ENCODE data around the gene SCARB1. TPM values are rescaled to one million over a fixed set of nuclear protein-coding genes. Genes with fewer than 3 reads are reported as not detected.
"Not testable (repeated sequence)": the region's sequence is repeated elsewhere in the genome, so short reads cannot be mapped to it uniquely, and the experiment has no call there.

The SCARB1 gene, protein sequence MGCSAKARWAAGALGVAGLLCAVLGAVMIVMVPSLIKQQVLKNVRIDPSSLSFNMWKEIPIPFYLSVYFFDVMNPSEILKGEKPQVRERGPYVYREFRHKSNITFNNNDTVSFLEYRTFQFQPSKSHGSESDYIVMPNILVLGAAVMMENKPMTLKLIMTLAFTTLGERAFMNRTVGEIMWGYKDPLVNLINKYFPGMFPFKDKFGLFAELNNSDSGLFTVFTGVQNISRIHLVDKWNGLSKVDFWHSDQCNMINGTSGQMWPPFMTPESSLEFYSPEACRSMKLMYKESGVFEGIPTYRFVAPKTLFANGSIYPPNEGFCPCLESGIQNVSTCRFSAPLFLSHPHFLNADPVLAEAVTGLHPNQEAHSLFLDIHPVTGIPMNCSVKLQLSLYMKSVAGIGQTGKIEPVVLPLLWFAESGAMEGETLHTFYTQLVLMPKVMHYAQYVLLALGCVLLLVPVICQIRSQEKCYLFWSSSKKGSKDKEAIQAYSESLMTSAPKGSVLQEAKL
- total RNA-seq (ENCODE audit: unreplicated experiment): 25.1 TPM
- long read RNA-seq, transcript SCARB1-202 (12 exons, 3,329 nt): major isoform, 7 of 9 reads
- long read RNA-seq, partial matches to known transcripts: 0 of 9 reads
- long read RNA-seq, other reads (novel, unspliced or antisense): 1 of 9 reads

DNA sequence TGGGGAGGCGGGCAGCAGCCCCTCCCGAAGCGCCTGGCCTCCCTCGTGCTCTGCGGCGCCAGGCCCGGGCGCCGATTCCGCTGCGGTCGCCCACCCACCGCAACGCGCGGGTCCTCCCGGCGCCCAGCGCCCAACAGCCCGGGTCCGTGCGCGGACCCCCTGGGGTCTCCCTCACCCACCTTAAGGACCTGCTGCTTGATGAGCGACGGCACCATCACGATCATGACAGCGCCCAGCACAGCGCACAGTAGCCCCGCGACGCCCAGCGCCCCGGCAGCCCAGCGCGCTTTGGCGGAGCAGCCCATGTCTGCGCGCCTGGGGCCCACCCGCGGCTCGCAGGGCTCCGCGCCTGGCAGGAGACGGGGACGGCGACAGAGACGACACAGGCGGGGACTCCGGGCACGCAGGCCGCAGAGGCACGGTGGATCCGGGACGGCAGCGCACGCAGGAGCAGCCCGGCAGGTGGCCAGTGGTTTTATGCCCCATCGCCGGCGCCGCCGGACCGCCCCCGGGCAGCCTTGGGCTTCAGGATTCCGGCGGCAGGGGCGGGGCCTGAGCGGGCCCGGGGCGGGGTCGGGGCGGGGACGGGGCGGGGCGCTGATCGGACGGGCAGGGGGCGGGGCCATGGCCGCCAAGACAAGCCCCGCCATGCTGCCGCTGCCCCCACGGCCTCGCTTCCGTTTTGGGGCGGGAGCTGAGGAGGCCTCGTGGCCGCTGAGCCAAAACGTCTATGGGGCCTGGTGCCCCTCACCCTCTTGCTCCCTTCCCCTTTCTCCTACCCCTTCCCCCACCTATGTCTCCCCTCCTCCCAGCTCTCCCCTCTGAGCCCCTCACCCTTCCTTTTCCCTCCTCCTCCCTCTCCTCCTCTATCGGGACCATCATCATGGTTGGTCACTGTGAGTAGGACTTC, at the start of gene SCARB1:
Gene SCARB1 (minus strand): TSS at position 449 of the 910 bp plus-strand sequence. CDS start 144 bp downstream, at position 305.
- Mint-ChIP-seq H3K27me3 (ENCODE audit: unreplicated experiment) (peaks cover 5% of the 10 kb centered on the region), H3K27ac (ENCODE audit: unreplicated experiment) (peak within 1 kb of the TSS; percentile 43), H3K4me1 (ENCODE audit: low read depth, unreplicated experiment) (peaks cover 23% of the 10 kb centered on the region), H3K9me3 (ENCODE audit: unreplicated experiment) (peaks cover 6% of the 10 kb centered on the region), H3K36me3 (ENCODE audit: unreplicated experiment) (no peaks in the 10 kb centered on the region), H3K4me3 (ENCODE audit: unreplicated experiment) (peak within 1 kb of the TSS; percentile 82)
- peak; percentile 89 for DNase-seq
- no peak for TF ChIP-seq CTCF (IDR thresholded peaks at IDR 0.05; ENCODE audit: partially characterized antibody, unreplicated experiment)

GRCh38 chr12:124912529-124913287, 49.0 kb upstream of the SCARB1 start:
- Mint-ChIP-seq H3K27ac (ENCODE audit: unreplicated experiment) (peak overlapping the region; percentile 44), H3K4me3 (ENCODE audit: unreplicated experiment) (peak overlapping the region; percentile 97), H3K9me3 (ENCODE audit: unreplicated experiment) (peaks cover 19% of the 10 kb centered on the region), H3K36me3 (ENCODE audit: unreplicated experiment) (peaks cover 16% of the 10 kb centered on the region), H3K27me3 (ENCODE audit: unreplicated experiment) (peaks cover 26% of the 10 kb centered on the region), H3K4me1 (ENCODE audit: low read depth, unreplicated experiment) (peaks cover 32% of the 10 kb centered on the region)
- DNase-seq: not testable (repeated sequence)

- peaks cover 23% of the 10 kb centered on the region for H3K27me3 Mint-ChIP-seq (ENCODE audit: unreplicated experiment)
- not testable (repeated sequence) for H3K27ac Mint-ChIP-seq (ENCODE audit: unreplicated experiment); DNase-seq
- H3K36me3 Mint-ChIP-seq (ENCODE audit: unreplicated experiment): peaks cover 16% of the 10 kb centered on the region
- peaks cover 27% of the 10 kb centered on the region for H3K4me1 Mint-ChIP-seq (ENCODE audit: low read depth, unreplicated experiment)
- H3K9me3 Mint-ChIP-seq (ENCODE audit: unreplicated experiment): peaks cover 19% of the 10 kb centered on the region
- H3K4me3 Mint-ChIP-seq (ENCODE audit: unreplicated experiment): peak overlapping the region; percentile 73
Observed at GRCh38 chr12:124911521-124911920, 47.9 kb upstream of the SCARB1 start.

DNA sequence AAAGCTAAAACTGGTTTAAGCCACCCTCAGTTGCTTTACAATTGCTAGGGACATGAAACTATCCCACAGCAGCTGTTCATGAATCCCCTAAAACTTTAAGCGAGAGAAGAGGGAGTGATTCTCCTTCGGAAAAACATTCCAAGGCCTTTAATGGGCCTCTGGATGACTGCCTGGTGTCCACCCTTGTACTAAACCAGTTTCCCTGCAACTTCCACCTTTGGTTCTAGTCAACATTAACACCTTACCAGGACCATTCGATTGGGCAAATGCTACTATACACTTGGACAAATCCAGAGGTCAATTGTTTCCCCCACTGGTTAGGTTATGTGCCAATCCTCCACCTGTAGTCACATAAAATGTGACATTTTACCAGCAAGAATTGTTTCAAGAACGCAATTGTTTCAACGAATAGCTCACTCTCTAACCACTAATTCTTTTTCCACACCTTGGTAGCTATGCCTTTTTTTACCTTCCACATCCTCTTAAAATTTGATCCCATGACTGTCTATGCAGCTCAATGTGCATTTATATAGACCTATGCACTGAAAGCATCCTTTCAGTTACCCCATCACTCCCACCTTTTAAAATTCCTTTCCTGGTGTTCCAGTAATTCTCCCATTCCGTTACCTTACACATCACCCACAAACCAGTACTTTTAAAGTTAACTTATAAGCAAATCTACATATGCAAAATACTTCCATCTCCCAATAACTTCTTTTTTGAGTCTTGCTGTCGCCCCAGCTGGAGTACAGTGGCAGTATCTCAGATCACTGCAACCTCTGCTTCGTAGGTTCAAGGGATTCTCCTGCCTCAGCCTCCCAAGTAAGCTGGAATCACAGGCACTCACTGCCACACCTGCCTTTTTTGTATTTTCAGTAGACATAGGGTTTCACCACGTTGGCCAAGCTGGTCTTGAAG, 47.2 kb upstream of the SCARB1 start:
- H3K4me1 Mint-ChIP-seq (ENCODE audit: low read depth, unreplicated experiment): peaks cover 26% of the 10 kb centered on the region
- H3K27ac Mint-ChIP-seq (ENCODE audit: unreplicated experiment): no peak overlapping the region
- H3K36me3 Mint-ChIP-seq (ENCODE audit: unreplicated experiment): peaks cover 16% of the 10 kb centered on the region
- TF ChIP-seq CTCF (IDR thresholded peaks at IDR 0.05; ENCODE audit: partially characterized antibody, unreplicated experiment): no peak
- H3K27me3 Mint-ChIP-seq (ENCODE audit: unreplicated experiment): peaks cover 23% of the 10 kb centered on the region
- peaks cover 19% of the 10 kb centered on the region for H3K9me3 Mint-ChIP-seq (ENCODE audit: unreplicated experiment)
- DNase-seq: no peak
- peak overlapping the region; percentile 73 for H3K4me3 Mint-ChIP-seq (ENCODE audit: unreplicated experiment)
